ENCODE measurements around the gene RAB14. TPM values are rescaled to one million over a fixed set of nuclear protein-coding genes. Genes with fewer than 3 reads are reported as not detected.
A peak's percentile ranks its signal among the peaks of the same experiment; 100 is the strongest.

The RAB14 gene
- total RNA-seq, 1 experiment from 2014 or later: 82.6 TPM

DNA sequence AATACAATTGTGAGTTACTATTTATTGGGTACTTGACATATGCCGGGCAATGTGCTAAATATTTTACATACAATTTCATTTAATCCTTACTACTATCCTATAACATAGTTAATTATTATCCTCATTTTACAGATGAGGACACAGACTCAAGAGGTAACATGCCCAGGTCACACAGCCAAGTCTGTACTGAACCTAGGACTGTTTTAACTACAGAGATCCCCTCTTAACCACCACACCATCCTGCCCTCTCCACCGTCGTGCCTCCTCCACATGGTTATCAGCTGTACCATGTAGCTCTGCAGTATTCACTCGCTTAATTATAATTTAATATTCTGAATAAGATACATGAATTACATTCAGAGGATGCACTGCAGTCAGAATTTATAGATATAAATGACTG is 5.3 kb downstream of the RAB14 start:
- Histone ChIP-seq H3K79me2 (ENCODE audit: low read depth) (peaks cover 100% of the 10 kb centered on the region), H3K27me3 (ENCODE audit: insufficient read depth, low read depth) (no peaks in the 10 kb centered on the region), H3K4me2 (no peak overlapping the region), H3F3A (ENCODE audit: insufficient read depth, low read depth) (no peaks in the 10 kb centered on the region), H3K4me1 (replicated peaks; ENCODE audit: insufficient read depth) (peaks cover 50% of the 10 kb centered on the region), H3K9me2 (ENCODE audit: insufficient read depth) (no peaks in the 10 kb centered on the region), H3K36me3 (ENCODE audit: low read depth) (0 out of 2 replicates have a peak, but pooled peaks cover 6% of the 10 kb centered on the region), H3K27ac (peak overlapping the region; percentile 4; the same call in 1 of the 2 replicates), H2AFZ (no peak overlapping the region), H3K4me3 (no peak overlapping the region), H3K9me3 (ENCODE audit: insufficient read depth, low read depth) (no peaks in the 10 kb centered on the region), H4K20me1 (ENCODE audit: insufficient read depth) (peaks cover 89% of the 10 kb centered on the region)
- no peak for DNase-seq
- CTCF ChIA-PET: no interaction called here
- POLR2A ChIA-PET (ENCODE audit: unreplicated experiment): no interaction called here
- intact Hi-C loops (cut with micrococcal nuclease; ENCODE audit: unreplicated experiment): loop anchor here (5.0 kb wide), 1 partner anchor 124 kb away; the partner anchor contains the start of gene CNTRL
- TF ChIP-seq EZH2 (IDR thresholded peaks at IDR 0.05; ENCODE audit: low read depth): no peak
- TF ChIP-seq, protein P1, sequence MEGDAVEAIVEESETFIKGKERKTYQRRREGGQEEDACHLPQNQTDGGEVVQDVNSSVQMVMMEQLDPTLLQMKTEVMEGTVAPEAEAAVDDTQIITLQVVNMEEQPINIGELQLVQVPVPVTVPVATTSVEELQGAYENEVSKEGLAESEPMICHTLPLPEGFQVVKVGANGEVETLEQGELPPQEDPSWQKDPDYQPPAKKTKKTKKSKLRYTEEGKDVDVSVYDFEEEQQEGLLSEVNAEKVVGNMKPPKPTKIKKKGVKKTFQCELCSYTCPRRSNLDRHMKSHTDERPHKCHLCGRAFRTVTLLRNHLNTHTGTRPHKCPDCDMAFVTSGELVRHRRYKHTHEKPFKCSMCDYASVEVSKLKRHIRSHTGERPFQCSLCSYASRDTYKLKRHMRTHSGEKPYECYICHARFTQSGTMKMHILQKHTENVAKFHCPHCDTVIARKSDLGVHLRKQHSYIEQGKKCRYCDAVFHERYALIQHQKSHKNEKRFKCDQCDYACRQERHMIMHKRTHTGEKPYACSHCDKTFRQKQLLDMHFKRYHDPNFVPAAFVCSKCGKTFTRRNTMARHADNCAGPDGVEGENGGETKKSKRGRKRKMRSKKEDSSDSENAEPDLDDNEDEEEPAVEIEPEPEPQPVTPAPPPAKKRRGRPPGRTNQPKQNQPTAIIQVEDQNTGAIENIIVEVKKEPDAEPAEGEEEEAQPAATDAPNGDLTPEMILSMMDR (conservative IDR thresholded peaks at IDR 0.05): no peak
- BruUV-seq (replicated peaks): no TSS peak

DNA sequence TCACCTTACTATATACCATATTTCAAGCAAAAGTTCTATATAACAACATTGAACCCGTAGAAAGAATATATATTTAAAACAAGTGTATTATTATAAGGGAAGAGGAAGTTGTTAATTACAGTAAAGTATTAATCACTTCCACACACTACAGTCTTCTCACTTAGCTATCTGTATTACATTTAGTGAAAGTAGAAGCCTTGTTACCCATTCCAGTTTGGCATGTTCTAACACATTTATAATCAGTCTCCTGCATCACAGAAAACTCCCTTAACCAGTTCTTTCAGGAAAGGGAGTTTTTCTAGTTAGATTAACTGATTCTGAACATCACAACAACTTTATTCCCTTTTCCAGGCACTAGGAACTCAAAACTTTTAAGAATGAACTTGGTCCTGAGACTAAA is 6.9 kb downstream of the RAB14 start:
- intact Hi-C loops (cut with micrococcal nuclease; ENCODE audit: unreplicated experiment): loop anchor here (5.0 kb wide), 1 partner anchor 122 kb away; the partner anchor contains the start of gene CNTRL
- no peaks in the 10 kb centered on the region for H3K9me2 ChIP-seq (ENCODE audit: insufficient read depth)
- ChIA-PET CTCF (no interaction called here), POLR2A (ENCODE audit: unreplicated experiment) (no interaction called here)
- 0 out of 2 replicates have a peak, but pooled peaks cover 6% of the 10 kb centered on the region for H3K36me3 ChIP-seq (ENCODE audit: low read depth)
- peaks cover 41% of the 10 kb centered on the region for H3K4me1 ChIP-seq (replicated peaks; ENCODE audit: insufficient read depth)
- no peaks in the 10 kb centered on the region for H3K9me3 ChIP-seq (ENCODE audit: insufficient read depth, low read depth)
- no peak overlapping the region for H3K4me3 ChIP-seq
- TF ChIP-seq, protein P1 (conservative IDR thresholded peaks at IDR 0.05): no peak
- TF ChIP-seq EZH2 (IDR thresholded peaks at IDR 0.05; ENCODE audit: low read depth): no peak
- no peaks in the 10 kb centered on the region for H3F3A ChIP-seq (ENCODE audit: insufficient read depth, low read depth)
- BruUV-seq (replicated peaks): no TSS peak
- H3K4me2 ChIP-seq: peak overlapping the region; percentile 23
- H3K27ac ChIP-seq: no peak overlapping the region
- H2AFZ ChIP-seq: no peak overlapping the region
- peaks cover 98% of the 10 kb centered on the region for H3K79me2 ChIP-seq (ENCODE audit: low read depth)
- peaks cover 86% of the 10 kb centered on the region for H4K20me1 ChIP-seq (ENCODE audit: insufficient read depth)
- no peaks in the 10 kb centered on the region for H3K27me3 ChIP-seq (ENCODE audit: insufficient read depth, low read depth)
- peak in 1 of 2 experiments; percentile 61 for DNase-seq

DNA sequence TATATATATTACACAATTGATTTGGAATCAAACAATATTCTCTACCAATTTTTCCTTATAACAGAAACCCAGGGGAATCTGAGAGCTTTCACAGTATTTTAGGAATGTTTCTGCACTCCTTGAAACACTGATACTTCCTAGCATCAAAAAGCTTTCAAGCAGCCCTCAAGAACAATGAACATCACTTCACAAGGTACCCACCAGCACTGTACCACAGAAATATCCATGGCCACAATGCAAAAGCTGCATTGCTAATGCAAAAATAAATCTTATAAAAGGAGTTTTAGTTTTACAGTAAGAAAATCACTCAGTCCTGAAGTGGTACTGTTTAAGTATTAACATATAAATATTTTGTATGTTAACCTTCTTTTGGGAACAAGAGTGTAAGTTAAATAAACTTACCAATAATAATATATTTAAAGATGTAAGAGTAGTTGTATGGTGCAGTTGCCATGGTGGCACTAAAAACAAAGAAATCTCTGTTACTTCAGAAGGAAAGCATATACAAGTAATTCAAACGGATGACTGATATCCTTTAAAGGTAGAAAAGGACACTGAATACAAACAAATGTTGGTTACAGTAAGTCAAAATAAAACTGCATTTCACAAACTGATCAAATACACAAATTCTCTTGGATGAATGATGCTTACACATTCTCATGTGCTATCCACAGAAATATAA is 8.6 kb downstream of the RAB14 start:
- H2AFZ ChIP-seq: no peak overlapping the region
- no peaks in the 10 kb centered on the region for H3K9me3 ChIP-seq (ENCODE audit: insufficient read depth, low read depth)
- H3K27me3 ChIP-seq (ENCODE audit: insufficient read depth, low read depth): no peaks in the 10 kb centered on the region
- H3K79me2 ChIP-seq (ENCODE audit: low read depth): peaks cover 96% of the 10 kb centered on the region
- no TSS peak for BruUV-seq (replicated peaks)
- H3K4me2 ChIP-seq: no peak overlapping the region
- H3F3A ChIP-seq (ENCODE audit: insufficient read depth, low read depth): no peaks in the 10 kb centered on the region
- DNase-seq: no peak
- H3K9me2 ChIP-seq (ENCODE audit: insufficient read depth): no peaks in the 10 kb centered on the region
- ChIA-PET POLR2A (ENCODE audit: unreplicated experiment) (no interaction called here), CTCF (no interaction called here)
- no peak overlapping the region for H3K4me3 ChIP-seq
- peaks cover 69% of the 10 kb centered on the region for H4K20me1 ChIP-seq (ENCODE audit: insufficient read depth)
- H3K36me3 ChIP-seq (ENCODE audit: low read depth): 0 out of 2 replicates have a peak, but pooled peaks cover 6% of the 10 kb centered on the region
- TF ChIP-seq, protein P1 (conservative IDR thresholded peaks at IDR 0.05): no peak
- TF ChIP-seq EZH2 (IDR thresholded peaks at IDR 0.05; ENCODE audit: low read depth): no peak
- H3K27ac ChIP-seq: no peak overlapping the region
- H3K4me1 ChIP-seq (replicated peaks; ENCODE audit: insufficient read depth): peaks cover 27% of the 10 kb centered on the region
- intact Hi-C loops (cut with micrococcal nuclease; ENCODE audit: unreplicated experiment): no loop called here
